ENCODE measurements around the gene CDO1. TPM values are rescaled to one million over a fixed set of nuclear protein-coding genes. Genes with fewer than 3 reads are reported as not detected.

Gene CDO1
- total RNA-seq, 1 experiment from 2014 or later, result 0.42 TPM

DNA sequence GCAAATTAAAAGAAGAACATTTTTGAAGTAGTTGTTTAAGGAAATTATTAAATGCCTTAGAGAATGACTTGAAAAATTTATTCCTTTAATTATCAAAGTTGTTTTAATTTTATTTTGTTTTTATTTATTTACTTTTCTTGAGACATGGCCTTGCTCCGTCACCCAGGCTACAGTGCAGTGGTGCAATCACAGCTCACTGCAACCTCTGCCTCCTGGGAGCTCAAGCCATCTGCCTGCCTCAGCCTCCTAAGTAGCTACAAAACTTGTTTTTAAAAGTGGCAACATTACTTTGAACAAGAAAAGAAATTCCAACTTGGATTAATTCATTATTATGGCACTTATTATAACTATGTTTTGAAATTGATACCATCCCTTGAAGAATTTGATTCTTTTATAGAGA, 29.0 kb downstream of the CDO1 start:
- POLR2A ChIA-PET, result no interaction called here
- Mint-ChIP-seq H3K4me1 (ENCODE audit: insufficient read depth, unreplicated experiment) (no peaks in the 10 kb centered on the region), H3K27me3 (ENCODE audit: insufficient read depth, unreplicated experiment) (peaks cover 82% of the 10 kb centered on the region), H3K36me3 (ENCODE audit: insufficient read depth, unreplicated experiment) (no peaks in the 10 kb centered on the region), H3K27ac (ENCODE audit: low read depth, unreplicated experiment) (no peak overlapping the region), H3K4me3 (ENCODE audit: unreplicated experiment) (no peak overlapping the region), H3K9me3 (ENCODE audit: unreplicated experiment) (no peaks in the 10 kb centered on the region)
- CTCF ChIA-PET, result interaction anchor here (0.5 kb wide), 1 partner anchor 13 kb away, joined by 4 read pairs; no protein-coding TSS in a partner anchor
- intact Hi-C loops (cut with micrococcal nuclease), result no loop called here
- no TSS peak for BruUV-seq (replicated peaks)
- DNase-seq (ENCODE audit: unreplicated experiment), result no peak
- TF ChIP-seq, protein P1, sequence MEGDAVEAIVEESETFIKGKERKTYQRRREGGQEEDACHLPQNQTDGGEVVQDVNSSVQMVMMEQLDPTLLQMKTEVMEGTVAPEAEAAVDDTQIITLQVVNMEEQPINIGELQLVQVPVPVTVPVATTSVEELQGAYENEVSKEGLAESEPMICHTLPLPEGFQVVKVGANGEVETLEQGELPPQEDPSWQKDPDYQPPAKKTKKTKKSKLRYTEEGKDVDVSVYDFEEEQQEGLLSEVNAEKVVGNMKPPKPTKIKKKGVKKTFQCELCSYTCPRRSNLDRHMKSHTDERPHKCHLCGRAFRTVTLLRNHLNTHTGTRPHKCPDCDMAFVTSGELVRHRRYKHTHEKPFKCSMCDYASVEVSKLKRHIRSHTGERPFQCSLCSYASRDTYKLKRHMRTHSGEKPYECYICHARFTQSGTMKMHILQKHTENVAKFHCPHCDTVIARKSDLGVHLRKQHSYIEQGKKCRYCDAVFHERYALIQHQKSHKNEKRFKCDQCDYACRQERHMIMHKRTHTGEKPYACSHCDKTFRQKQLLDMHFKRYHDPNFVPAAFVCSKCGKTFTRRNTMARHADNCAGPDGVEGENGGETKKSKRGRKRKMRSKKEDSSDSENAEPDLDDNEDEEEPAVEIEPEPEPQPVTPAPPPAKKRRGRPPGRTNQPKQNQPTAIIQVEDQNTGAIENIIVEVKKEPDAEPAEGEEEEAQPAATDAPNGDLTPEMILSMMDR (IDR thresholded peaks at IDR 0.05; ENCODE audit: unreplicated experiment), result no peak

DNA sequence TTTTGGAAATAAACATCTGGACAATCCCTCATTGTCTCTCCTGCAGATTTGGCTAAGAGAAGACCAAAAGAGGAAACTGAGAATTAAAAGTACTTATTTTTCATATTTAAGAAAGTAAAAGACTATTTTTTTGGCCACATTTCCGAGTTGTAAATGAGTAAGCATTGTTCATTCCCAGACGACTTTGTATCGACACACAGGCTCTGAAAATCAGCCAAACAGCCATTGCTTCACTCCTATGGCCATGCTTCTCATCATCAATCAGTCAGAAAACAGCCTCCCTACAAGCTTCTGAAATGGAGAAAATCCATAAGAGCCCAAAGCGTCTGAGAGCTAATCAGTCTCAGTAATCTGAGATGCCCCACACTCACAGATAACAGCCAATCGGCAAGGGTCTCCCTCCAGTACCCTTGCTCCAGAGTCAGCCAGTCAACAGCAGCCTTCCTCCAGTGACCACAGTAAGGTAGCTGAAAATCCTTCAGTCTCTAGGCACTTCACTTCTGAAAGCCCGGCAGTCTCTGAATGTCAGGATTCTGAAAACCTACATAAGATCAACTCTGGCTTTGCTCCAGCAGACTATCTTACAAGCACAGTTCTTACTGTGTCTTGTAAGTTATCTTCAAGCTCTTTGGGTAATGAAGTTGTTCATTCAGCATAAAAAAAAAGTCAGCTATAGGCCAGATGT, 30.9 kb downstream of the CDO1 start:
- no peak for DNase-seq (ENCODE audit: unreplicated experiment)
- TF ChIP-seq, protein P1 (IDR thresholded peaks at IDR 0.05; ENCODE audit: unreplicated experiment), result no peak
- BruUV-seq (replicated peaks), result no TSS peak
- Mint-ChIP-seq H3K9me3 (ENCODE audit: unreplicated experiment) (no peaks in the 10 kb centered on the region), H3K27ac (ENCODE audit: low read depth, unreplicated experiment) (no peak overlapping the region), H3K4me3 (ENCODE audit: unreplicated experiment) (no peak overlapping the region), H3K27me3 (ENCODE audit: insufficient read depth, unreplicated experiment) (peaks cover 65% of the 10 kb centered on the region), H3K4me1 (ENCODE audit: insufficient read depth, unreplicated experiment) (no peaks in the 10 kb centered on the region), H3K36me3 (ENCODE audit: insufficient read depth, unreplicated experiment) (no peaks in the 10 kb centered on the region)
- POLR2A ChIA-PET, result interaction anchor here (0.8 kb wide), 1 partner anchor 128 kb away, joined by 3 read pairs; no protein-coding TSS in a partner anchor
- intact Hi-C loops (cut with micrococcal nuclease), result no loop called here
- CTCF ChIA-PET, result interaction anchor here (1.1 kb wide), 1 partner anchor 45 kb away, joined by 5 read pairs; no protein-coding TSS in a partner anchor

DNA sequence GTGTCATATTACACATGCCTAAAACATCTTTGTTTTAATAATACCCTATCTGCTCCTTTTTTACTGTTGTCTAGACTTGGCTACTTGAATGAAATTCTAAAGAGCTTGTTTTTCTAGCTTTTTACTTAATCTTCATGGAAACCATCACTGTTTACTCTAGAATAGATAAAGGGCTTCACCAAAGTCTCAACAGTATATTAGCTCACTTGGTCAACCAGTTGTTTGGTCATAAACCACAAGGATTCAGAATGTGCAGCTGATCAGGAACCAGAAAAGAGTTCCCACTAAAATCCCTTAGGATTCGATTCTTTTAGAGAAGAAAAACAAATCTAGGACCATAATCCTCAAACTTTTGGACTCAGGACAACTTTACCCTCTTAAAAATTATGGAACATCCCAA, 38.0 kb downstream of the CDO1 start:
- ChIA-PET CTCF (interaction anchor here (0.6 to 2.0 kb wide), 3 partner anchors 20 to 60 kb away, joined by 3 to 6 read pairs (median 4); no protein-coding TSS in a partner anchor), POLR2A (interaction anchor here (0.5 kb wide), 1 partner anchor 74 kb away, joined by 3 read pairs; no protein-coding TSS in a partner anchor)
- DNase-seq (ENCODE audit: unreplicated experiment), result no peak
- H3K4me3 Mint-ChIP-seq (ENCODE audit: unreplicated experiment), result no peak overlapping the region
- H3K4me1 Mint-ChIP-seq (ENCODE audit: insufficient read depth, unreplicated experiment), result no peaks in the 10 kb centered on the region
- H3K27ac Mint-ChIP-seq (ENCODE audit: low read depth, unreplicated experiment), result no peak overlapping the region
- intact Hi-C loops (cut with micrococcal nuclease), result no loop called here
- peaks cover 37% of the 10 kb centered on the region for H3K27me3 Mint-ChIP-seq (ENCODE audit: insufficient read depth, unreplicated experiment)
- H3K36me3 Mint-ChIP-seq (ENCODE audit: insufficient read depth, unreplicated experiment), result no peaks in the 10 kb centered on the region
- H3K9me3 Mint-ChIP-seq (ENCODE audit: unreplicated experiment), result no peaks in the 10 kb centered on the region
- TF ChIP-seq, protein P1 (IDR thresholded peaks at IDR 0.05; ENCODE audit: unreplicated experiment), result no peak
- BruUV-seq (replicated peaks), result no TSS peak

DNA sequence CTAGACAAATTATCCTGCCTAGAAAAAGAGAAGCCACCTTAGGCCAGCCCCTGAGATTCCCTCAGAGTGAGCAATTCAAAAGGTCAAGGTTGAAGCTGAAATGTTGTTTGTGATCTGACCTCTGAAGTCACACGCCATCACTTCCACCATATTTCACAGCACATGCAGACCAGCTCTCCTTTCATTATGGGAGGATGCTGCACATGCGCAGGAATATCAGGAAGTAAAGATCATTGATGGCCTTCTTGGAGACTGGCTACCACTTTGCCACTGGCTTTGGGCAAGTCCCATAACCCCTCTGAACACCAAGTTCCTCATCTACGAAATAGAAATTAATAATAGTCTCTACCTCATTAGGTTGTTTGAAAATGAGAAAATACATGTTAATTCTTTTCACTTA, 39.5 kb downstream of the CDO1 start:
- intact Hi-C loops (cut with micrococcal nuclease), result no loop called here
- H3K36me3 Mint-ChIP-seq (ENCODE audit: insufficient read depth, unreplicated experiment), result no peaks in the 10 kb centered on the region
- H3K4me3 Mint-ChIP-seq (ENCODE audit: unreplicated experiment), result no peak overlapping the region
- H3K27ac Mint-ChIP-seq (ENCODE audit: low read depth, unreplicated experiment), result no peak overlapping the region
- H3K4me1 Mint-ChIP-seq (ENCODE audit: insufficient read depth, unreplicated experiment), result no peaks in the 10 kb centered on the region
- no peak for DNase-seq (ENCODE audit: unreplicated experiment)
- H3K27me3 Mint-ChIP-seq (ENCODE audit: insufficient read depth, unreplicated experiment), result peaks cover 25% of the 10 kb centered on the region
- TF ChIP-seq, protein P1 (IDR thresholded peaks at IDR 0.05; ENCODE audit: unreplicated experiment), result no peak
- no peaks in the 10 kb centered on the region for H3K9me3 Mint-ChIP-seq (ENCODE audit: unreplicated experiment)
- ChIA-PET POLR2A (no interaction called here), CTCF (interaction anchor here (1.1 to 2.0 kb wide), 2 partner anchors 26 to 283 kb away, joined by 3 to 4 read pairs; no protein-coding TSS in a partner anchor)
- no TSS peak for BruUV-seq (replicated peaks)

Measured in MCF 10A (cell line).